ENCODE data around the gene PON3. TPM values are rescaled to one million over a fixed set of nuclear protein-coding genes. Genes with fewer than 3 reads are reported as not detected.

The PON3 gene
- total RNA-seq, 1 donor from 2014 or later = not detected

- Mint-ChIP-seq H3K27me3 (ENCODE audit: low read depth, unreplicated experiment) (peaks cover 2% of the 10 kb centered on the region), H3K4me3 (ENCODE audit: unreplicated experiment) (no peak overlapping the region), H3K9me3 (ENCODE audit: unreplicated experiment) (no peaks in the 10 kb centered on the region), H3K4me1 (ENCODE audit: low read depth, unreplicated experiment) (peaks cover 9% of the 10 kb centered on the region), H3K36me3 (ENCODE audit: low read depth, unreplicated experiment) (no peaks in the 10 kb centered on the region), H3K27ac (ENCODE audit: unreplicated experiment) (no peak overlapping the region)
- TF ChIP-seq CTCF (IDR thresholded peaks at IDR 0.05; ENCODE audit: insufficient read depth, low read depth, low read length) (no peak), EZH2 (IDR thresholded peaks at IDR 0.05; ENCODE audit: insufficient read depth, low read length) (no peak)
- H3K9me3 ChIP-seq (ENCODE audit: insufficient read depth, low read depth, low read length) = no peaks in the 10 kb centered on the region
- H3K27ac ChIP-seq (ENCODE audit: low read depth, low read length) = no peak overlapping the region
- no peaks in the 10 kb centered on the region for H3K27me3 ChIP-seq (ENCODE audit: insufficient read depth, low read length)
- FAIRE-seq = no peak
- no peaks in the 10 kb centered on the region for H3K4me1 ChIP-seq (ENCODE audit: insufficient read depth, low read length)
- H3K4me3 ChIP-seq (ENCODE audit: insufficient read depth, low read depth, low read length) = no peak overlapping the region
- no peaks in the 10 kb centered on the region for H3K36me3 ChIP-seq (ENCODE audit: insufficient read depth, low read length)
- DNase-seq (ENCODE audit: low read depth) = no peak
- H3K4me2 ChIP-seq (ENCODE audit: low read length) = no peak overlapping the region
- H3K9ac ChIP-seq (ENCODE audit: low read length) = no peak overlapping the region
- no peaks in the 10 kb centered on the region for H3K79me2 ChIP-seq (ENCODE audit: insufficient read depth, low read length)
- no peaks in the 10 kb centered on the region for H4K20me1 ChIP-seq (ENCODE audit: insufficient read depth, low read length)
- H2AFZ ChIP-seq (ENCODE audit: low read depth, low read length) = no peak overlapping the region
These were observed 28.6 kb downstream of the PON3 start for GRCh38 chr7:95367606-95368005.

DNA sequence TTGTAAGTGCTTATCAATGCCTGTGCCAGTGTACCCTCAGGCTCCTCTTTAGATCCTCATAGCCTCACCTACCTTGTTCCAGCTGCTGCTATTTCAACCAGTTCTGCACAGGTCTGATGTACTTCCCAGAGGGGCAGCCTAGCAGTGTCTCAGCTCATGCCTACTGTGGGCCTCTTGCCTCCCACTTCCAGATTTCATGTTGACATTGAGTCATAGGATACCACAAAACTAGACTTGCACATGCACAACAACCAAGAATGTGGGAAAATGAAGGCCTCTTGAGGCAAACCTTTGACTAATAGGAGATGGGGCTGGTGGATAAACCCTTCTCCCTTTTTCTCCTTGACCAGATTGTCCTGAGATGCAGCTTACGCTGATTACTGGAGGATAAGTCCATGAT lies 31.0 kb downstream of the PON3 start:
- H3K4me1 ChIP-seq (ENCODE audit: insufficient read depth, low read length) = no peaks in the 10 kb centered on the region
- Mint-ChIP-seq H3K4me3 (ENCODE audit: unreplicated experiment) (no peak overlapping the region), H3K9me3 (ENCODE audit: unreplicated experiment) (no peaks in the 10 kb centered on the region), H3K36me3 (ENCODE audit: low read depth, unreplicated experiment) (no peaks in the 10 kb centered on the region), H3K4me1 (ENCODE audit: low read depth, unreplicated experiment) (peaks cover 13% of the 10 kb centered on the region), H3K27me3 (ENCODE audit: low read depth, unreplicated experiment) (peaks cover 2% of the 10 kb centered on the region), H3K27ac (ENCODE audit: unreplicated experiment) (no peak overlapping the region)
- H3K36me3 ChIP-seq (ENCODE audit: insufficient read depth, low read length) = no peaks in the 10 kb centered on the region
- H3K27ac ChIP-seq (ENCODE audit: low read depth, low read length) = no peak overlapping the region
- H3K79me2 ChIP-seq (ENCODE audit: insufficient read depth, low read length) = no peaks in the 10 kb centered on the region
- no peak overlapping the region for H3K9ac ChIP-seq (ENCODE audit: low read length)
- no peak overlapping the region for H3K4me2 ChIP-seq (ENCODE audit: low read length)
- H2AFZ ChIP-seq (ENCODE audit: low read depth, low read length) = no peak overlapping the region
- no peak for TF ChIP-seq EZH2 (IDR thresholded peaks at IDR 0.05; ENCODE audit: insufficient read depth, low read length)
- no peak for FAIRE-seq
- H4K20me1 ChIP-seq (ENCODE audit: insufficient read depth, low read length) = no peaks in the 10 kb centered on the region
- H3K4me3 ChIP-seq (ENCODE audit: insufficient read depth, low read depth, low read length) = no peak overlapping the region
- DNase-seq (ENCODE audit: low read depth) = peak; percentile 3
- no peaks in the 10 kb centered on the region for H3K27me3 ChIP-seq (ENCODE audit: insufficient read depth, low read length)
- H3K9me3 ChIP-seq (ENCODE audit: insufficient read depth, low read depth, low read length) = no peaks in the 10 kb centered on the region

GRCh38 chr7:95357623-95358022 lies 38.6 kb downstream of the PON3 start:
- Histone ChIP-seq H3K4me2 (ENCODE audit: low read length) (no peak overlapping the region), H3K27ac (ENCODE audit: low read depth, low read length) (no peak overlapping the region), H3K4me1 (ENCODE audit: insufficient read depth, low read length) (no peaks in the 10 kb centered on the region), H3K79me2 (ENCODE audit: insufficient read depth, low read length) (no peaks in the 10 kb centered on the region), H3K9me3 (ENCODE audit: insufficient read depth, low read depth, low read length) (peaks cover 2% of the 10 kb centered on the region), H3K27me3 (ENCODE audit: insufficient read depth, low read length) (no peaks in the 10 kb centered on the region), H3K4me3 (ENCODE audit: insufficient read depth, low read depth, low read length) (no peak overlapping the region), H3K9ac (ENCODE audit: low read length) (no peak overlapping the region), H4K20me1 (ENCODE audit: insufficient read depth, low read length) (no peaks in the 10 kb centered on the region), H2AFZ (ENCODE audit: low read depth, low read length) (no peak overlapping the region), H3K36me3 (ENCODE audit: insufficient read depth, low read length) (no peaks in the 10 kb centered on the region)
- Mint-ChIP-seq H3K27me3 (ENCODE audit: low read depth, unreplicated experiment) (no peaks in the 10 kb centered on the region), H3K4me3 (ENCODE audit: unreplicated experiment) (no peak overlapping the region), H3K36me3 (ENCODE audit: low read depth, unreplicated experiment) (no peaks in the 10 kb centered on the region), H3K4me1 (ENCODE audit: low read depth, unreplicated experiment) (peaks cover 4% of the 10 kb centered on the region), H3K9me3 (ENCODE audit: unreplicated experiment) (peaks cover 3% of the 10 kb centered on the region), H3K27ac (ENCODE audit: unreplicated experiment) (no peak overlapping the region)
- no peak for FAIRE-seq
- TF ChIP-seq EZH2 (IDR thresholded peaks at IDR 0.05; ENCODE audit: insufficient read depth, low read length) = no peak
- no peak for TF ChIP-seq CTCF (IDR thresholded peaks at IDR 0.05; ENCODE audit: insufficient read depth, low read depth, low read length)
- no peak for DNase-seq (ENCODE audit: low read depth)
